ENCODE measurements around the gene PUS3.

Gene PUS3

DNA sequence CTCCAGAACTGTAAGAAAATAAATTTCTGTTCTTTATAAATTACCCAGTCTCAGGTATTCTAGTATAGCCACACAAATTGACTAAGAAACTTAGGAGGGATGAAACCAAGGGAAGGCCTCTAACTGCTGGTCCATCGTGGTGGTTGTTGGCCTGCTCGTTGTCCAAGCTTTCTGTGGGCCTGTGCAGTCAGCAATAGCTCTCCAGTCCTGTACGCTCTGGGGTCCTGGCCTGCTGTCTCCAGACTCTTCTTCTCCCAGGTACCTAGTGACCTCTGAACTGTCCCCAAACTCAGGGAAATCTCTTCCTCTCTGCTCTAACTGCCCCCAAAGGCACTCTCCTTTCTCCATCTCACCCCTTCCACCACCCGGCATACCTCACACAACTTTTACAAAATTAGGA is 37.1 kb upstream of the PUS3 start:
- no peak overlapping the region for H3K27ac ChIP-seq (ENCODE audit: insufficient read depth, low read length, poor library complexity, severe bottlenecking)
- H3K36me3 ChIP-seq (ENCODE audit: control insufficient read depth, insufficient read depth, low read length): no peaks in the 10 kb centered on the region
- DNase-seq: no peak
- no peak overlapping the region for H3K4me3 ChIP-seq (ENCODE audit: insufficient read depth, low read depth, low read length, poor library complexity, severe bottlenecking)
- H3K9me3 ChIP-seq (ENCODE audit: control insufficient read depth, low read length): no peaks in the 10 kb centered on the region
- H3K4me1 ChIP-seq (ENCODE audit: control insufficient read depth, insufficient read depth, low read length, poor library complexity, severe bottlenecking): no peaks in the 10 kb centered on the region
- H3K27me3 ChIP-seq (replicated peaks; ENCODE audit: control insufficient read depth, insufficient read depth, low read length, poor library complexity, severe bottlenecking): no peaks in the 10 kb centered on the region

DNA sequence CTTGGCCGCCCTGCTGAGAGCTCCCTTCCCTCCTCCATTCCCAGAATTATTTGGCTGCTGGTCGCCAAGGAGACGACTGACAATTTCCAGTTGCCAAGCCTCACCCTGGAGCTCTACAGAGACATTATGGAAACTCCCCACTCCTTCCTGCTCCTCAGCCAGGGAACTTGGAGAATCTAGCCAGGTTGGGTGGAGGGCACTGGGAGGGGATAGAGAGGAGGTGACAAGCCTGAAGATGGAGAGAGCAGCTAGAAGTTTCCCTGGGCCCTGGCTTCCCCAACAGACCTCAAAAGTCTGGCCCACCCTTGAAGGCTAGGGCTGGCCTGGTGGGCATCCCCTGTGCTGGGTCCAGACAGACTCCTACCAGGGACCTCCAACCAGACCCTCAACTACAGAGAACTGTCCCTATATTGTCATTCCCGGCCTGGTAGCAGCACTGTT is 36.1 kb upstream of the PUS3 start:
- no peak for DNase-seq
- Histone ChIP-seq H3K36me3 (ENCODE audit: control insufficient read depth, insufficient read depth, low read length) (no peaks in the 10 kb centered on the region), H3K27me3 (replicated peaks; ENCODE audit: control insufficient read depth, insufficient read depth, low read length, poor library complexity, severe bottlenecking) (no peaks in the 10 kb centered on the region), H3K9me3 (ENCODE audit: control insufficient read depth, low read length) (no peaks in the 10 kb centered on the region), H3K4me1 (ENCODE audit: control insufficient read depth, insufficient read depth, low read length, poor library complexity, severe bottlenecking) (no peaks in the 10 kb centered on the region), H3K4me3 (ENCODE audit: insufficient read depth, low read depth, low read length, poor library complexity, severe bottlenecking) (no peak overlapping the region), H3K27ac (ENCODE audit: insufficient read depth, low read length, poor library complexity, severe bottlenecking) (no peak overlapping the region)

DNA sequence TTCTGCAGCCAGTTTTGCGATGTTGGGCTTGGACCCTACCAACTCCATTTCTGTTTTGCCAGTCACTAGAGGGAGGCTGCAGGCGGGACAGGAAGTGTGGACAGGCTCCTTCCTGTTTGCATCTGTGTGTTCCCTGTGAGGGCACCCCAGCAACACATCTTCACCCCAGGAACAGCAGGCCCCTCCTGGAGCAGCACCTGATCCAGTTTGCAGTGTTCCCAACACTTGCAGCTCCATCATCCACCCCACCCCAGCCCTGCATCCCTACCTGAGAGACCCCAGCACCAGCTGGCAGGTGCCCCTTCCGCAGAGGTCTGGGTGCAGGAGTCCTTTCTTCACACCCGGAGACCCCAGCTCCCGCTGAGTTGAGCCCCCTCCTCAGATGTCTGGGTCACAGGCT is 35.4 kb upstream of the PUS3 start:
- Histone ChIP-seq H3K4me1 (ENCODE audit: control insufficient read depth, insufficient read depth, low read length, poor library complexity, severe bottlenecking) (no peaks in the 10 kb centered on the region), H3K9me3 (ENCODE audit: control insufficient read depth, low read length) (no peaks in the 10 kb centered on the region), H3K27me3 (replicated peaks; ENCODE audit: control insufficient read depth, insufficient read depth, low read length, poor library complexity, severe bottlenecking) (no peaks in the 10 kb centered on the region), H3K27ac (ENCODE audit: insufficient read depth, low read length, poor library complexity, severe bottlenecking) (no peak overlapping the region), H3K36me3 (ENCODE audit: control insufficient read depth, insufficient read depth, low read length) (no peaks in the 10 kb centered on the region), H3K4me3 (ENCODE audit: insufficient read depth, low read depth, low read length, poor library complexity, severe bottlenecking) (no peak overlapping the region)
- DNase-seq: no peak

DNA sequence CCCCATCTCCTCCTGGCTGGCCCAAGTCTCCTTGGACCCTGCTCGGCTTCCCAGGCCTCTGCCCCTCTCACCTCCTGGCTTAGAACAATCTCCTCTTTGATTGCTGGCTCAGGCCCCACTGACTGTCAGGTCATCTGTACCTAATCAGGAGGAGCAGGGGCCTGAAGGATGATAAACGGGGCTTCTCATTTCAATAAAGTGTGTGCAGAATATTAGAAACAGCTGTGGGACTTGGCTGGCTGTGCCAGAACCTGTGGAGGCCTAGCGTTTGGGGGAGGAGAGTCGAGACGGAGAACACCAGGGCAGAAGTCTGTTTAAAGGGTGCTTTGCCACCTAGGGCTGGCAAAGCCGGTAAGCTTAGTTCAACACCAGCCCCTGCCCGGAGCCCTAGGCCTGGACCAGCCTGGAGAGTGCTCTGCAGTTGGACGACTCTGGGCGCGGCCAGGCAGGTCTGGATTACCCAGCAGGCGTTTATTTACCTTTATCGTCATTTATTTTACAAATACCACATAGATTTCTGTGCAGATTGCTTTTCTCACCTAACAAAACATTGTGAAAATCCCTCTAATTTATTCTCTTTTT is 32.7 kb upstream of the PUS3 start:
- H3K27ac ChIP-seq (ENCODE audit: insufficient read depth, low read length, poor library complexity, severe bottlenecking): no peak overlapping the region
- H3K36me3 ChIP-seq (ENCODE audit: control insufficient read depth, insufficient read depth, low read length): no peaks in the 10 kb centered on the region
- no peaks in the 10 kb centered on the region for H3K4me1 ChIP-seq (ENCODE audit: control insufficient read depth, insufficient read depth, low read length, poor library complexity, severe bottlenecking)
- H3K9me3 ChIP-seq (ENCODE audit: control insufficient read depth, low read length): no peaks in the 10 kb centered on the region
- DNase-seq: no peak
- no peak overlapping the region for H3K4me3 ChIP-seq (ENCODE audit: insufficient read depth, low read depth, low read length, poor library complexity, severe bottlenecking)
- no peaks in the 10 kb centered on the region for H3K27me3 ChIP-seq (replicated peaks; ENCODE audit: control insufficient read depth, insufficient read depth, low read length, poor library complexity, severe bottlenecking)

DNA sequence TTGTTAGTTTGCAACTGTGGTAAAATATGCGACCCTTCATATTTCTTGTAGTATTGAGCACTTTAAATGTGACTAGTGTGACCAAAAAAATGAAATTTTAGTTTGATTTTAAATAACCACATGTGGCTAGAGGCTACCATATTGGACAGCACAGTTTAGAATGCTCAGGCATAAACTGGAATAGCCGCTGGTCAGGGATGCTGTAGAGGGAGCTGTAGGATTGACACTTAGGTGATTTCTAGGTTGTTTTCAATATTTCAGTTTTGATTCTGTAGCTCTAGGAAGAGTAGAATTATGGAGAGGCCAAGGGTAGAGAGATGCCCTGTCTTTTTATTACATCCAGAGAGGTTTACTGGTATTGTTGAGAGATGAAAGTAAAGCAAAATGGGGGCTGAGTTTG is 32.0 kb upstream of the PUS3 start:
- H3K9me3 ChIP-seq (ENCODE audit: control insufficient read depth, low read length): no peaks in the 10 kb centered on the region
- no peak overlapping the region for H3K4me3 ChIP-seq (ENCODE audit: insufficient read depth, low read depth, low read length, poor library complexity, severe bottlenecking)
- no peaks in the 10 kb centered on the region for H3K27me3 ChIP-seq (replicated peaks; ENCODE audit: control insufficient read depth, insufficient read depth, low read length, poor library complexity, severe bottlenecking)
- no peak overlapping the region for H3K27ac ChIP-seq (ENCODE audit: insufficient read depth, low read length, poor library complexity, severe bottlenecking)
- H3K36me3 ChIP-seq (ENCODE audit: control insufficient read depth, insufficient read depth, low read length): no peaks in the 10 kb centered on the region
- no peaks in the 10 kb centered on the region for H3K4me1 ChIP-seq (ENCODE audit: control insufficient read depth, insufficient read depth, low read length, poor library complexity, severe bottlenecking)
- no peak for DNase-seq

DNA sequence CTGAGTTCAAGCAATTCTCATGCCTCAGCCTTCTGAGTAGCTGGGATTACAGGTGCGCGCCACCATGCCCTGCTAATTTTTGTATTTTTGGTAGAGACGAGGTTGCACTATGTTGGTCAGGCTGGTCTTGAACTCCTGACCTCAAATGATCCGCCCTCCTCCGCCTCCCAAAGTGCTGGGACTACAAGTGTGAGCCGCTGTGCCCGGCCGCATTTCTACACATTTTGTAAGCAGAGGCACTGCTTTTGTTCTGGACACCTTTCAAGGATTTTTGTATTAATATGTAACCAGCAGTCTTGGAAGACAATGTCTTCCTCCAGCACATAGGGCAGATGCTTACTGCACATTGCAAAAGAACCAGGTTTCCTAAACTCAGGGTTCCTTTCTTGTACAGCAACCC is 31.5 kb upstream of the PUS3 start:
- H3K4me3 ChIP-seq (ENCODE audit: insufficient read depth, low read depth, low read length, poor library complexity, severe bottlenecking): no peak overlapping the region
- no peak for DNase-seq
- H3K36me3 ChIP-seq (ENCODE audit: control insufficient read depth, insufficient read depth, low read length): no peaks in the 10 kb centered on the region
- no peak overlapping the region for H3K27ac ChIP-seq (ENCODE audit: insufficient read depth, low read length, poor library complexity, severe bottlenecking)
- H3K27me3 ChIP-seq (replicated peaks; ENCODE audit: control insufficient read depth, insufficient read depth, low read length, poor library complexity, severe bottlenecking): no peaks in the 10 kb centered on the region
- H3K4me1 ChIP-seq (ENCODE audit: control insufficient read depth, insufficient read depth, low read length, poor library complexity, severe bottlenecking): no peaks in the 10 kb centered on the region
- no peaks in the 10 kb centered on the region for H3K9me3 ChIP-seq (ENCODE audit: control insufficient read depth, low read length)

DNA sequence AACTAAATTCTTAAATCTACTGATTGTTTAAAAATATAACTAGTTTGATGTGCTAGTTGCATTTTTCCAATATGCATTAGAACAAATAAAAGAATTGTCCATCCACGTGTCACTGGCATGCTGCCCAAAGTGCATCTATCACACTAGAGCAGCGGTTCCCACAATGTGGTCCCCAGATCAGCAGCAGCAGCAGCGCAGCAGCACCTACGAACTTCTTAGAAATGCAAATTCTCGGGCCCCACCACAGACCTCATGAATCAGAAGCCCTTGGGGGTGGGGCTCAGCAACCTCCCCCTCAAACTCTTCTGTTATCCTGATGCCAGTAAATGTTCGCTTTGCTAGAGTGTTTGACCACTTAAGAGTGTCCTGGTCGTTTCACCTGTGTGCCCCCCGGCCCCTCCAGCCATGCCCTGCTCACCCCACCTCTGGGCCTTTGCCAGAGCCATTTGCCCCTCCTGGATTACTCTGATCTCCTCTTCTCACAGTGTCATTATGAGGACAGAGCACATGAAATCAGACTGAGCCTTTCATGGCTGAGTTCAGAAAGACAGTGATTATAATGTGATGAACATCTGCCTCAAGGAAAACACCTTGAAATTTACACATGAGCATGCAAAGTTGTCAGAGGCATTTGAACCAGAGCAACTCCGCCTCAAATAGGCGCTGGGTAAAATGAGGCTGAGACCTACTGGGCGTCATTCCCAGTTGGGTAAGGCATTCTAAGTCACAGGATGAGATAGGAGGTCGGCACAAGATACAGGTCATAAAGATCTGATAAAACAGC is 30.2 kb upstream of the PUS3 start:
- H3K36me3 ChIP-seq (ENCODE audit: control insufficient read depth, insufficient read depth, low read length): no peaks in the 10 kb centered on the region
- H3K4me1 ChIP-seq (ENCODE audit: control insufficient read depth, insufficient read depth, low read length, poor library complexity, severe bottlenecking): no peaks in the 10 kb centered on the region
- H3K9me3 ChIP-seq (ENCODE audit: control insufficient read depth, low read length): no peaks in the 10 kb centered on the region
- H3K27ac ChIP-seq (ENCODE audit: insufficient read depth, low read length, poor library complexity, severe bottlenecking): no peak overlapping the region
- no peaks in the 10 kb centered on the region for H3K27me3 ChIP-seq (replicated peaks; ENCODE audit: control insufficient read depth, insufficient read depth, low read length, poor library complexity, severe bottlenecking)
- no peak for DNase-seq
- no peak overlapping the region for H3K4me3 ChIP-seq (ENCODE audit: insufficient read depth, low read depth, low read length, poor library complexity, severe bottlenecking)

DNA sequence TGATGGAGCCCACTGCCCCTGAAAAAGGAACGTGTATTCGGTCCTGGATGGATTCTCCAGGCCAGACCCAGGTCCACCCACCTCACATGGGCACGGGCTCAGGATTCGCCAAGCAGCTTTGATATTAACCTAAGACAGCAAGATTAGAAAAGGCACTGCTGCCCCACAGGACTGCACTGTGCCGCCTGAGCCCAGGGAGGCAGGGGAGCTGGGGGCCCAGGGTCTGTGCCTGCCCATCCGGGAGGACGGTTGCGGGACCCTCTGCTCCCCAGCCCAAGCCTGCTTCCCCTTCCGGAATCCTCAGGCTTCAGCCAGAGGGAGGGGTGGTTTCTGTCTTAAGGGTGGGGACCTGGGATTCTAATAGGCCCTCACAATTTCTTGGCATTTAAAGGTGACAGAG is 29.3 kb upstream of the PUS3 start:
- Histone ChIP-seq H3K27me3 (replicated peaks; ENCODE audit: control insufficient read depth, insufficient read depth, low read length, poor library complexity, severe bottlenecking) (no peaks in the 10 kb centered on the region), H3K36me3 (ENCODE audit: control insufficient read depth, insufficient read depth, low read length) (no peaks in the 10 kb centered on the region), H3K9me3 (ENCODE audit: control insufficient read depth, low read length) (no peaks in the 10 kb centered on the region), H3K4me3 (ENCODE audit: insufficient read depth, low read depth, low read length, poor library complexity, severe bottlenecking) (no peak overlapping the region), H3K27ac (ENCODE audit: insufficient read depth, low read length, poor library complexity, severe bottlenecking) (no peak overlapping the region), H3K4me1 (ENCODE audit: control insufficient read depth, insufficient read depth, low read length, poor library complexity, severe bottlenecking) (no peaks in the 10 kb centered on the region)
- DNase-seq: no peak

DNA sequence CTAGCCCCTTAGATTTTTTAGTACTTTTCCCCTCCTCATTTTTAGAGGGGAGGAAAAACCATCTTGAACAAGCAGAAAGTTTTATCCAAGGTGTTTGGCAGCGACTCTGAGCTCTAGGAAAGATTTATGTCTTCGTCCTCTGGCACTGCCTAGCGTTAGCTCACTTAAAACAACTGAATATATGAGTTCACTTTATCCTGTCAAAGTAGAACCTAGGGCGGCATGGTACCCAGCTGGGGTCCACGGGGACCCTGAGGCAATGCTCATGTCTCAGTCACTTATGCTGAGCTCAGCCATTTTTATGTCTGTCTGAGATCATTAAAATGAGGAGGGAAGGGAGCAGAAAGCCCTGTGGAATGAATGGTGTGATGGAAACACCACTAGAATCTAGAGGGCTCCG is 28.7 kb upstream of the PUS3 start:
- no peak for DNase-seq
- no peak overlapping the region for H3K27ac ChIP-seq (ENCODE audit: insufficient read depth, low read length, poor library complexity, severe bottlenecking)

DNA sequence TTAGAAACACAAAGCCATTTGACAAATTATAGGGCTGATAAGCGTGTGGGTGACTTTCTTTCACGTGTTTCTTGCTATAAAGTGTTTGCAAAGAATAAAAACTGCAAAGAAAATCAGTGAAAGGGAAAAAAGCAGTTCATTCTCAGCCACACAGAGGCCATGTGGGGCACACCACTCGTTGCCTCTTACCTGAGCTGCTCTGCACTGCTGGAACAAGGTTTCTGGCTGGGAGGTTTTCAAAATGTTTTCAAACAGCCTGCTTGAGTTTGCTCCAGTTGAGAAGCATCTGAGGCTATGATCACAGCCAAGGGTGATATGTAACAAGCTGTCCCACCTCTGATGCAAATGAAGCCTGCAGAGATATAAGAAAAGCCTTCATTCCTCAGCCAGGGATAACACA is 28.1 kb upstream of the PUS3 start:
- Histone ChIP-seq H3K4me1 (ENCODE audit: control insufficient read depth, insufficient read depth, low read length, poor library complexity, severe bottlenecking) (no peaks in the 10 kb centered on the region), H3K9me3 (ENCODE audit: control insufficient read depth, low read length) (no peaks in the 10 kb centered on the region), H3K4me3 (ENCODE audit: insufficient read depth, low read depth, low read length, poor library complexity, severe bottlenecking) (no peak overlapping the region), H3K36me3 (ENCODE audit: control insufficient read depth, insufficient read depth, low read length) (no peaks in the 10 kb centered on the region), H3K27me3 (replicated peaks; ENCODE audit: control insufficient read depth, insufficient read depth, low read length, poor library complexity, severe bottlenecking) (no peaks in the 10 kb centered on the region), H3K27ac (ENCODE audit: insufficient read depth, low read length, poor library complexity, severe bottlenecking) (no peak overlapping the region)
- no peak for DNase-seq

More for the DNA sequence above, 28.7 kb upstream of the PUS3 start:
- no peak overlapping the region for H3K4me3 ChIP-seq (ENCODE audit: insufficient read depth, low read depth, low read length, poor library complexity, severe bottlenecking)
- no peaks in the 10 kb centered on the region for H3K9me3 ChIP-seq (ENCODE audit: control insufficient read depth, low read length)
- H3K27me3 ChIP-seq (replicated peaks; ENCODE audit: control insufficient read depth, insufficient read depth, low read length, poor library complexity, severe bottlenecking): no peaks in the 10 kb centered on the region
- H3K4me1 ChIP-seq (ENCODE audit: control insufficient read depth, insufficient read depth, low read length, poor library complexity, severe bottlenecking): no peaks in the 10 kb centered on the region
- no peaks in the 10 kb centered on the region for H3K36me3 ChIP-seq (ENCODE audit: control insufficient read depth, insufficient read depth, low read length)
